Mucosa of descending colon (tissue), 3 donors: Measurements from ENCODE around the gene TMA7B. TPM values are rescaled to one million over a fixed set of nuclear protein-coding genes. Genes with fewer than 3 reads are reported as not detected.
A peak's percentile ranks its signal among the peaks of the same experiment; 100 is the strongest.

Experiments
- ATAC-seq: fragments of 200-7000 bp; cut with Tn5 transposase; one replicate; pipeline ENCODE4 v1.9.1; 2020; ENCODE audit warnings: mild to moderate bottlenecking, moderate library complexity
- DNase-seq, 3 donors: peaks; one replicate each; pipeline ENCODE4 v3.0.0-alpha.2; 2020
- H3K36me3 ChIP-seq: fragments of 200-600 bp; one replicate; pipeline ENCODE4 v1.8.0; 2021; ENCODE audit warnings: low read depth, mild to moderate bottlenecking
- H3K4me1 ChIP-seq: fragments of 200-600 bp; one replicate; pipeline ENCODE4 v1.8.0; 2021; ENCODE audit warnings: low read depth, mild to moderate bottlenecking
- H3K4me3 ChIP-seq: fragments of 200-600 bp; one replicate; pipeline ENCODE4 v1.8.0; 2021; ENCODE audit warnings: mild to moderate bottlenecking
- H3K9me3 ChIP-seq: fragments of 200-600 bp; one replicate; pipeline ENCODE4 v1.8.0; 2021; ENCODE audit warnings: mild to moderate bottlenecking
- CTCF ChIP-seq: fragments of 200-600 bp; IDR thresholded peaks from one replicate; pipeline ENCODE4 v1.8.0; 2022; ENCODE audit warnings: antibody characterized with exemption, mild to moderate bottlenecking
- intact Hi-C, 2 donors: fragments of 100-400 bp; cut with DNase I in 1 of 2; cut with micrococcal nuclease in 1 of 2; formaldehyde crosslinking; loops; one replicate each; pipeline versions ENCODE4 v1.11.0 to v1.11.1; 2022; cut with DNase I, micrococcal nuclease
- total RNA-seq, 3 donors: library from RNA; stranded (reverse); fragmentation: NEBNext Ultra II Directional in 2 of 3; extraction: Animal tissue kit (Norgen Biotek cat#: 25700) in 2 of 3; gene quantifications; one replicate each; pipeline versions ENCODE4 v1.2.1 to v1.2.4, GENCODE V29; 2021 to 2023
- donor health status: DM: no; HTN: no; CAD: no; lungs with moderate emphysema.
- donor health status: DM: no; HTN: no; CAD: no.
- donor health status: DM: no; HTN: yes; CAD: no.

Gene TMA7B
- total RNA-seq, 3 donors from 2014 or later: 0.22 to 0.51 (median 0.23) TPM

GRCh38 chr22:40004836-40005235 is 44.6 kb downstream of the TMA7B start:
- ATAC-seq (no peak), DNase-seq (peak in 1 of 3 donors; percentile 0)
- Histone ChIP-seq H3K4me3 (no peak overlapping the region), H3K36me3 (no peaks in the 10 kb centered on the region), H3K4me1 (peaks cover 10% of the 10 kb centered on the region), H3K9me3 (no peaks in the 10 kb centered on the region)
- intact Hi-C loops: no loop called here
- TF ChIP-seq CTCF: no peak

DNA sequence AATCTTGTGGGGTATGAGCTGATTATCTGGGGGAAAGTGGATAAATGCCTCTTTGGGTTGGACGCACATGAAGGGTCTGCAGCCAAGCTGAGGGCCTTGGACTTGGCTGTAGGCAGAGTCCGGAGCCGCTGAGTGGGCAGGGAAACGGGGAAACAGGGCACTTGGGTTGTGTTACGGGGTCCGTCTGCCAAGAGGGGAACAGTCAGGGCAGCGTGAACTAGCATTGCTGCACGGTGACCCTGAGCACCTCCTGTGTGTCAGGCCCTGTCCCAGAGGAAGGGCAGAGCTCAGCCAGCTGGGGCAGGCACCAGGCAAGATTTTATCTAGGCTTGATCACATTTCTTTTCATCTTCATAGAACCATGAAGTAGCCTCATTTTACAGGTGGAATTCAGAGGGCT is 46.4 kb downstream of the TMA7B start:
- no peak for TF ChIP-seq CTCF
- no peaks in the 10 kb centered on the region for H3K9me3 ChIP-seq
- H3K36me3 ChIP-seq: no peaks in the 10 kb centered on the region
- intact Hi-C loops: no loop called here
- ATAC-seq (no peak), DNase-seq (peak in 1 of 3 donors; percentile 31)
- no peak overlapping the region for H3K4me3 ChIP-seq
- peaks cover 8% of the 10 kb centered on the region for H3K4me1 ChIP-seq

- TF ChIP-seq CTCF: no peak
- Histone ChIP-seq H3K36me3 (no peaks in the 10 kb centered on the region), H3K9me3 (no peaks in the 10 kb centered on the region), H3K4me1 (peaks cover 8% of the 10 kb centered on the region), H3K4me3 (no peak overlapping the region)
- DNase-seq (no peak), ATAC-seq (peak; percentile 4)
- intact Hi-C loops: no loop called here
Measured at GRCh38 chr22:40007853-40008710, 47.9 kb downstream of the TMA7B start.

DNA sequence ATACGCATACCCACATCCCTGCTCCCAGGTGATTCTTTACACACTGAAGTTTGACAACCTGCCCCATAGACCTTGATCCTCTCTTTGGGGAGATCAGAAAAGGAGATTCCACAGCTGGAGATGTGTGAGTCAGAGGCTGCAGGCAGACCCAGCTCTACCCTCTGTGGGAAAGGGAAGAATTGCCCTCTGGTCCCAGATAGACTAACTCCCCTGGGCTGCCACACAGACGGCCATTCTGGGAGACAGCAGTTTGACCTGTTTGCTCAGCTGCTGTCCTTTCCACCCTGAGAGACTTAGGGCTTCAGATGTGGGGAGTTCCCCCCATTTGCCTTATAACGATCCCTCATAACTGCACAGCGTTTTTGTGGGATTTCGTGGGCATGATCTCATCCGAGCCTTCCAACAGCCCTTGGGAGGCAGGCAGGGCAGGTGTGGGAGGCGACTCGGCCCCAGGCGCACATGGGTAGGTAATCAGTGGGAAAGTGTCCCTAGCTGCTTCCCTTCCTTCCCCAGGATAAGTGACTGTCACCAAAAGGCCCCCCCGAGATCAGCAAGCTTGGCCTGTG is 48.6 kb downstream of the TMA7B start:
- H3K36me3 ChIP-seq: no peaks in the 10 kb centered on the region
- ATAC-seq (peak; percentile 34), DNase-seq (no peak)
- no peaks in the 10 kb centered on the region for H3K9me3 ChIP-seq
- intact Hi-C loops: no loop called here
- H3K4me3 ChIP-seq: no peak overlapping the region
- peaks cover 8% of the 10 kb centered on the region for H3K4me1 ChIP-seq
- TF ChIP-seq CTCF: no peak

DNA sequence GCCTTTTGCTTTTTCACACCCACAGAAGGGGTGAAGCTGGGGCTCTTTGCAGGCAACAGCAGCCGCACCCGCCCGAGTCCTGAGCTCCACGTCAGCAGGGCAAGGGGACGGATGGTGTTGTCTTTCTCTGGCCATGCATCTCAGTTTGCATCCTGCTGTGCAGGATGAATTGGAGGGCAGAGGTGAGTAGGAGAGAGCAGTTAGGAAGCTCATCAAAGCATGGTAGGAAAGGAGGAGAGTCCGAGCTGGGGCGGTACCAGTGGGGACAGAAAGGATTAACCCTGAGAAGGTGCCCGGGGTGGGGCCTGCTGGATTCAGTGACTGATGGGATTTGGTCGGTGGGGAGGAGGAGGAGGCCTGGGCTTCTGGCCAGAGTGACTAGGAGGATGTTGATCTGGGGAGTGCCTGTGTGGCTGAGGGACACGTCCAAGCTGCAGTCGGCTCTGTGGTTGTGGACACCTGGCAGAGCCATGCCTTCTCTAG is 49.1 kb downstream of the TMA7B start:
- Histone ChIP-seq H3K9me3 (no peaks in the 10 kb centered on the region), H3K4me1 (peaks cover 11% of the 10 kb centered on the region), H3K36me3 (no peaks in the 10 kb centered on the region), H3K4me3 (no peak overlapping the region)
- DNase-seq (peak in 2 of 3 donors; percentile 40 to 52), ATAC-seq (peak; percentile 78)
- intact Hi-C loops: no loop called here
- no peak for TF ChIP-seq CTCF
